ENCODE data around the gene GRAMD1B. TPM values are rescaled to one million over a fixed set of nuclear protein-coding genes. Genes with fewer than 3 reads are reported as not detected.

Gene GRAMD1B
- total RNA-seq, 6 experiments from 2014 or later: 1.0 to 2.0 (median 1.5) TPM

DNA sequence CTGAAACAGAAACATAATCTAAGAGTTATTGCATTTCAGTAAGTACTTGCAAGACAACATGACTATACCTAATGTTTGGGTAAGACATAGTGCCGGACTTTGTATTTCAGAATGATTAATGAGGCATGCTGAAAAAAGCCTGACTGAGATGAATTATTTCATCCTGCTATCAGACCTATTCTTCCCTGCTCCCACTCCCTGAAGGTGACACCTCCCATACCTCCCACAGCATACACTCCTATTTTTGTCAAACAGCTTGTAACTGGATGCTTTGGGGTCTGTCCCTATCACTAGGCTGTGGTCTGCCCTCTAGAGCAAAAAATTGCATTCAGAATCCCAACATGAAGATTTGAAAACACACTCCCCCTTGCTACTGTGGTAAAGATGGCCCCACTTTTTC lies 235.2 kb downstream of the GRAMD1B start:
- no peaks in the 10 kb centered on the region for H3K36me3 ChIP-seq
- DNase-seq: no peak
- ATAC-seq: no peak
- no peak overlapping the region for H3K4me3 ChIP-seq
- no peaks in the 10 kb centered on the region for H3K9me3 ChIP-seq
- no peak overlapping the region for H3K27ac ChIP-seq
- no peaks in the 10 kb centered on the region for H3K27me3 ChIP-seq
- 38% methylated on average over 1 of the region's 1 CpG for WGBS (ENCODE audit: insufficient coverage, low coverage, low lambda C conversion rate, missing lambda C conversion rate)
- H3K4me1 ChIP-seq: no peaks in the 10 kb centered on the region
- intact Hi-C loops (cut with DNase I): no loop called here
- no peak for TF ChIP-seq POLR2A (IDR thresholded peaks at IDR 0.05)
- TF ChIP-seq, protein P1, sequence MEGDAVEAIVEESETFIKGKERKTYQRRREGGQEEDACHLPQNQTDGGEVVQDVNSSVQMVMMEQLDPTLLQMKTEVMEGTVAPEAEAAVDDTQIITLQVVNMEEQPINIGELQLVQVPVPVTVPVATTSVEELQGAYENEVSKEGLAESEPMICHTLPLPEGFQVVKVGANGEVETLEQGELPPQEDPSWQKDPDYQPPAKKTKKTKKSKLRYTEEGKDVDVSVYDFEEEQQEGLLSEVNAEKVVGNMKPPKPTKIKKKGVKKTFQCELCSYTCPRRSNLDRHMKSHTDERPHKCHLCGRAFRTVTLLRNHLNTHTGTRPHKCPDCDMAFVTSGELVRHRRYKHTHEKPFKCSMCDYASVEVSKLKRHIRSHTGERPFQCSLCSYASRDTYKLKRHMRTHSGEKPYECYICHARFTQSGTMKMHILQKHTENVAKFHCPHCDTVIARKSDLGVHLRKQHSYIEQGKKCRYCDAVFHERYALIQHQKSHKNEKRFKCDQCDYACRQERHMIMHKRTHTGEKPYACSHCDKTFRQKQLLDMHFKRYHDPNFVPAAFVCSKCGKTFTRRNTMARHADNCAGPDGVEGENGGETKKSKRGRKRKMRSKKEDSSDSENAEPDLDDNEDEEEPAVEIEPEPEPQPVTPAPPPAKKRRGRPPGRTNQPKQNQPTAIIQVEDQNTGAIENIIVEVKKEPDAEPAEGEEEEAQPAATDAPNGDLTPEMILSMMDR (IDR thresholded peaks at IDR 0.05): no peak

DNA sequence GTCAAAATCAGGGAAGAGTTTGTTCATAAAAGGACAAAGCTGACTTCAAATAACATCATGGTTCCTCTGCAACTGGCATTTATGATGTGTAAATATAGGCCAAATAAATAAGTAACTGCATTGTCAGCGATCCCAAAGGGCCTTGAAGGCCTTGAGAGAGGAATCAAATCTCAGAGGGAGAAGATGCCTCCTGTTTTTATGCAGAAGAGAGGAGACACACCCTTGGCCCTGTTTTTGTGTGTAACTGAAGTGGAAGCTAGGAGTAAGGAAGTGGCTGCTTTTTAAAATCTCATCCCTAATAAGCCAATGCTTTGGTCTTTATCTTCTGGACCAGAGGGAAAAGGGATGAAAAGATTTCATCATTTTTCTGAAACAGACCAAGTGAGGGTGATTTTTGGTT lies 240.0 kb downstream of the GRAMD1B start:
- Histone ChIP-seq H3K27me3 (no peaks in the 10 kb centered on the region), H3K9me3 (no peaks in the 10 kb centered on the region), H3K4me1 (no peaks in the 10 kb centered on the region), H3K27ac (no peak overlapping the region), H3K36me3 (no peaks in the 10 kb centered on the region), H3K4me3 (no peak overlapping the region)
- intact Hi-C loops (cut with DNase I): no loop called here
- TF ChIP-seq POLR2A (IDR thresholded peaks at IDR 0.05): no peak
- TF ChIP-seq, protein P1 (IDR thresholded peaks at IDR 0.05): no peak
- 40% methylated on average over 1 of the region's 1 CpG for WGBS (ENCODE audit: insufficient coverage, low coverage, low lambda C conversion rate, missing lambda C conversion rate)
- DNase-seq: no peak
- no peak for ATAC-seq

- no peak for TF ChIP-seq POLR2A (IDR thresholded peaks at IDR 0.05)
- TF ChIP-seq, protein P1 (IDR thresholded peaks at IDR 0.05): no peak
- H3K27ac ChIP-seq: no peak overlapping the region
- intact Hi-C loops (cut with DNase I): no loop called here
Observed at GRCh38 chr11:123671534-123671933, 241.5 kb downstream of the GRAMD1B start.

DNA sequence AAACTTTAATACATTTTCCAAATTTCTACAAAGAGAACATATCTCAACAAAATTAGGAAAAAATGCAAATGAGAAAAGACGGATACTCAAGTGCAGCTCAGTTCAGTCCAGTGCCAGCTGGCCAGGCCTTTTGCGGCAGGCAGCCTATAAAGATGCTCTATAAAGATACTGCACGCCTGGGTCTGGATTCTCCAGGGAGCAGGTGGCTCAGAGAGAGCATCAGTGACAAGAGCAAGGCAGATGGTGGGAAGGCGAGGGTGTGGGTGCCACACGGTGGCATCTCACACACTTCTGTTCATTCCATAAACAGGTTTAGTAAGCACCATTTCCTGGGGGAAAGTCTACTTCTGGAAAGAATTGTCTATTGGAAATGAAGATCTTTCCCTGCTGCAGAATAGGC lies 242.5 kb downstream of the GRAMD1B start:
- no peak for TF ChIP-seq POLR2A (IDR thresholded peaks at IDR 0.05)
- TF ChIP-seq, protein P1 (IDR thresholded peaks at IDR 0.05): no peak
- no peak overlapping the region for H3K4me3 ChIP-seq
- DNase-seq (no peak), ATAC-seq (no peak)
- no peak overlapping the region for H3K27ac ChIP-seq
- intact Hi-C loops (cut with DNase I): no loop called here
- H3K9me3 ChIP-seq: no peaks in the 10 kb centered on the region
- no peaks in the 10 kb centered on the region for H3K4me1 ChIP-seq
- WGBS (ENCODE audit: insufficient coverage, low coverage, low lambda C conversion rate, missing lambda C conversion rate): 69% methylated on average over 3 of the region's 5 CpGs
- no peaks in the 10 kb centered on the region for H3K27me3 ChIP-seq
- H3K36me3 ChIP-seq: no peaks in the 10 kb centered on the region

More at GRCh38 chr11:123671534-123671933, 241.5 kb downstream of the GRAMD1B start:
- no peak overlapping the region for H3K4me3 ChIP-seq
- DNase-seq: no peak
- WGBS (ENCODE audit: insufficient coverage, low coverage, low lambda C conversion rate, missing lambda C conversion rate): 46% methylated on average over 4 of the region's 9 CpGs
- H3K9me3 ChIP-seq: no peaks in the 10 kb centered on the region
- no peaks in the 10 kb centered on the region for H3K36me3 ChIP-seq
- H3K27me3 ChIP-seq: no peaks in the 10 kb centered on the region
- H3K4me1 ChIP-seq: no peaks in the 10 kb centered on the region
- ATAC-seq: no peak

- no peaks in the 10 kb centered on the region for H3K36me3 ChIP-seq
- no peaks in the 10 kb centered on the region for H3K27me3 ChIP-seq
- no peak overlapping the region for H3K4me3 ChIP-seq
- no peaks in the 10 kb centered on the region for H3K4me1 ChIP-seq
- no peaks in the 10 kb centered on the region for H3K9me3 ChIP-seq
- ATAC-seq (no peak), DNase-seq (no peak)
- intact Hi-C loops (cut with DNase I): no loop called here
- WGBS (ENCODE audit: insufficient coverage, low coverage, low lambda C conversion rate, missing lambda C conversion rate): 63% methylated on average over 2 of the region's 2 CpGs
- TF ChIP-seq, protein P1 (IDR thresholded peaks at IDR 0.05): no peak
- no peak overlapping the region for H3K27ac ChIP-seq
Observed at GRCh38 chr11:123674297-123674696, 244.2 kb downstream of the GRAMD1B start.
